Transverse colon (tissue), 4 donors: ENCODE measurements around the gene PFN3. TPM values are rescaled to one million over a fixed set of nuclear protein-coding genes. Genes with fewer than 3 reads are reported as not detected.

Experiments
- DNase-seq: peaks from one replicate; pipeline ENCODE4 v3.0.0-alpha.2; 2019
- H3K27ac ChIP-seq, 4 donors: fragments of 200-600 bp; sonication (generic); 2 replicates each; pipeline ENCODE4 v1.5.1; 2016 to 2018; ENCODE audit warnings: inconsistent platforms in 4 of 4
- H3K27me3 ChIP-seq: fragments of 200-600 bp; sonication (generic); 2 replicates; pipeline ENCODE4 v1.5.1; 2017; ENCODE audit warnings: inconsistent platforms
- H3K36me3 ChIP-seq, 4 donors: fragments of 200-600 bp; sonication (generic); 2 replicates each; pipeline ENCODE4 v1.5.1; 2017 to 2019; ENCODE audit warnings: inconsistent platforms in 4 of 4
- H3K4me1 ChIP-seq, 4 donors: fragments of 200-600 bp; sonication (generic); 2 replicates each; pipeline ENCODE4 v1.5.1; 2017 to 2020; ENCODE audit warnings: inconsistent platforms in 4 of 4
- H3K4me3 ChIP-seq, 4 donors: fragments of 200-600 bp; sonication (generic); 1 replicate in 1 of 4; 2 replicates in 3 of 4; pipeline versions ENCODE4 v1.5.1 to v1.6.1; 2017 to 2019; ENCODE audit warnings: inconsistent platforms in 4 of 4
- H3K9me3 ChIP-seq, 2 donors: fragments of 200-600 bp; sonication (generic); 2 replicates each; pipeline ENCODE4 v1.5.1; 2017 to 2019; ENCODE audit warnings: inconsistent platforms in 2 of 2
- CTCF ChIP-seq, 5 experiments: fragments of 200-600 bp in 3 of 5; fragments of 450-650 bp in 2 of 5; sonication (generic) in 3 of 5; IDR thresholded peaks; 1 replicate in 2 of 5; 2 replicates in 3 of 5; pipeline ENCODE4 v1.5.1; 2016 to 2017; ENCODE audit warnings: antibody characterized with exemption in 5 of 5, inconsistent platforms in 3 of 5, mild to moderate bottlenecking in 2 of 5, moderate library complexity in 1 of 5
- EP300 ChIP-seq: sonication (generic); formaldehyde crosslinking; IDR thresholded peaks from one replicate; pipeline ENCODE4 v1.6.1; 2017; ENCODE audit warnings: antibody characterized with exemption, low read depth
- POLR2A ChIP-seq: fragments of 450-650 bp; IDR thresholded peaks from one replicate; pipeline ENCODE4 v1.6.1; 2016; ENCODE audit warnings: antibody characterized with exemption, mild to moderate bottlenecking, moderate library complexity
- POLR2AphosphoS5 ChIP-seq, 3 donors: sonication (generic); formaldehyde crosslinking; IDR thresholded peaks; one replicate each; pipeline ENCODE4 v1.6.1; 2016; ENCODE audit warnings: antibody characterized with exemption in 3 of 3
- WGBS, 2 donors: methylation state at CpG; one replicate each; pipeline ENCODE4 v1.1.5; 2018; ENCODE audit warnings: low coverage in 1 of 2; 5-methylcytosine and 5-hydroxymethylcytosine counted together
- in situ Hi-C, 4 donors: fragments of 200-750 bp; cut with MboI; loops; one replicate each; pipeline versions ENCODE4 v1.15.0 to v1.15.1; 2017; ENCODE audit warnings: low sequenced_read_pairs in 3 of 4, low pct_ligation_motif_present in 1 of 4, low pct_unique_long_range_greater_than_20kb in 1 of 4
- intact Hi-C: fragments of 100-400 bp; cut with DNase I; formaldehyde crosslinking; loops from one replicate; pipeline ENCODE4 v1.15.1; 2023; ENCODE audit warnings: low total_unique reads
- total RNA-seq, 4 donors: library from RNA; depleted of rRNA; stranded (reverse); fragments of >200 nt; gene quantifications; one replicate each; pipeline ENCODE4 v1.1.0, GENCODE V29; 2016

PFN3 gene
- total RNA-seq, 4 donors from 2014 or later = not detected

GRCh38 chr5:177410575-177410974 is 10.1 kb upstream of the PFN3 start:
- no peaks in the 10 kb centered on the region for H3K27me3 ChIP-seq
- in situ Hi-C loops = no loop called here
- WGBS, 2 donors = 87% methylated on average over 3 of the region's 3 CpGs; no CpG with 5 or more reads in 1 of the 2 donors
- TF ChIP-seq POLR2A (no peak), POLR2AphosphoS5 (IDR thresholded peaks at IDR 0.05) (no peak), CTCF (IDR thresholded peaks at IDR 0.05) (no peak), EP300 (no peak)
- no peak overlapping the region for H3K27ac ChIP-seq
- H3K36me3 ChIP-seq = no peaks in the 10 kb centered on the region
- DNase-seq = no peak
- intact Hi-C loops = loop anchor here (10.0 kb wide), 1 partner anchor 804 kb away; no protein-coding TSS in a partner anchor
- no peaks in the 10 kb centered on the region for H3K9me3 ChIP-seq
- H3K4me3 ChIP-seq = no peak overlapping the region
- peaks cover 0 to 2% (median 0%) of the 10 kb centered on the region in 4 donors for H3K4me1 ChIP-seq

DNA sequence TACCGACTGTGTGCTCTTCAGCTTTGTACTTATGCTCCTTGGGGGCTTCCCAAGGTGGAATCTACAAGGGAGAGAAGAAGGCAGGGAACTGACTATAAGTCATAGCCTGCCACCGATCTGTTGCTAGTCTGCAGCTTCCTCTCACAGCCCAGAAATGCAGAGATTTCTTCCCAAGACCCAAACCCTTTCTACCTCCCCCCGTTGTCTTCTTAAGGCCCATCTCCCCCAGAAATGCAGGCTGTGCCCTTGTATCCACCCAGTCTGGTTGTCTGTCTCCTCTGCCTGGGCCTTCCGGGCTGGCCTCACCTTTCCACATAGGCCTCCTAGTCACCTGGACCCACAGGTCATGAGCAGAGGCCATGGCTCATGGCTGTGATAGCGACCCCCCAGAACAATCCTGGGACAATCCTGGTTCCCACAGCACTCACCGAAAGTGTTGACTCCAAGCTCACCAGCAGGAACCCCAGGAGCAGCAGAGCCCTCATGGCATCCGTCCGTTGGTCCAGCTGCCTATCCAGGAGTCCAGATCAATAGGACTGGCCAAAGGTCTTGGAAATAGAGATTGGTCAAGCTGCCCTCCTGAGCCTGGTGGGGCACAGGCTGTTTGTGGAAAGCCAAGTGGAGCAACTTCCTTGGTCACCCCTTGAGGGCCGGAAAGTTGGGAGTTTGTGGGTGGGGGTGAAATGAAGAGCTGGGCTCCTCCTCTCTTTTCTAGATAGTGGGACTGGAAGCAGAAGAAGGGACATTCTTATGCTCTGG is 8.8 kb upstream of the PFN3 start, which contains the start of gene F12:
Gene F12, minus strand, starts transcription at position 522 of the 759 bp plus-strand sequence. Its CDS starts 37 bp downstream, at position 485.
- Histone ChIP-seq H3K36me3 (no peaks in the 10 kb centered on the region), H3K4me1 (peaks cover 6 to 16% (median 9%) of the 10 kb centered on the region in 4 donors), H3K9me3 (no peaks in the 10 kb centered on the region), H3K4me3 (no peak within 1 kb of the TSS), H3K27ac (no peak within 1 kb of the TSS), H3K27me3 (no peaks in the 10 kb centered on the region)
- in situ Hi-C loops (no loop called here), intact Hi-C loops (no loop called here)
- no peak for DNase-seq
- TF ChIP-seq CTCF (IDR thresholded peaks at IDR 0.05) (no peak), POLR2AphosphoS5 (IDR thresholded peaks at IDR 0.05) (no peak), EP300 (no peak), POLR2A (no peak)
- WGBS, 2 donors = 92 to 100% methylated on average over 2 to 8 of the region's 9 CpGs

- intact Hi-C loops (no loop called here), in situ Hi-C loops (no loop called here)
- 69% methylated on average over 5 of the region's 5 CpGs; no CpG with 5 or more reads in 1 of the 2 donors for WGBS, 2 donors
- no peaks in the 10 kb centered on the region for H3K9me3 ChIP-seq
- H3K4me3 ChIP-seq = no peak overlapping the region
- no peak for TF ChIP-seq POLR2AphosphoS5 (IDR thresholded peaks at IDR 0.05)
- TF ChIP-seq POLR2A = no peak
- TF ChIP-seq CTCF (IDR thresholded peaks at IDR 0.05) = no peak
- no peak for TF ChIP-seq EP300
- H3K27ac ChIP-seq = no peak overlapping the region
- H3K27me3 ChIP-seq = peaks cover 31% of the 10 kb centered on the region
- peak; percentile 61 for DNase-seq
- H3K36me3 ChIP-seq = no peaks in the 10 kb centered on the region
- H3K4me1 ChIP-seq = peaks cover 20 to 40% (median 31%) of the 10 kb centered on the region in 4 donors
These were observed 5.3 kb upstream of the PFN3 start for GRCh38 chr5:177405805-177406204.

GRCh38 chr5:177405312-177405711 is 4.9 kb upstream of the PFN3 start:
- in situ Hi-C loops (no loop called here), intact Hi-C loops (no loop called here)
- no peak for TF ChIP-seq POLR2AphosphoS5 (IDR thresholded peaks at IDR 0.05)
- no peak for TF ChIP-seq POLR2A
- no peak for TF ChIP-seq CTCF (IDR thresholded peaks at IDR 0.05)
- no peak for TF ChIP-seq EP300
- Histone ChIP-seq H3K36me3 (no peaks in the 10 kb centered on the region), H3K4me1 (peaks cover 20 to 41% (median 33%) of the 10 kb centered on the region in 4 donors), H3K27me3 (peaks cover 36% of the 10 kb centered on the region), H3K9me3 (no peaks in the 10 kb centered on the region), H3K27ac (no peak overlapping the region), H3K4me3 (no peak overlapping the region)
- 83% methylated on average over 2 of the region's 2 CpGs; no CpG with 5 or more reads in 1 of the 2 donors for WGBS, 2 donors
- DNase-seq = no peak
